ENCODE data around the gene ADGRG4.
A peak's percentile ranks its signal among the peaks of the same experiment; 100 is the strongest.

The ADGRG4 gene

GRCh38 chrX:136456133-136456532, 155.4 kb downstream of the ADGRG4 start:
- H3K4me3 ChIP-seq (ENCODE audit: control insufficient read depth, low read depth, low read length) = no peak overlapping the region
- no peak for DNase-seq (ENCODE audit: low read depth)
- TF ChIP-seq, protein P1, sequence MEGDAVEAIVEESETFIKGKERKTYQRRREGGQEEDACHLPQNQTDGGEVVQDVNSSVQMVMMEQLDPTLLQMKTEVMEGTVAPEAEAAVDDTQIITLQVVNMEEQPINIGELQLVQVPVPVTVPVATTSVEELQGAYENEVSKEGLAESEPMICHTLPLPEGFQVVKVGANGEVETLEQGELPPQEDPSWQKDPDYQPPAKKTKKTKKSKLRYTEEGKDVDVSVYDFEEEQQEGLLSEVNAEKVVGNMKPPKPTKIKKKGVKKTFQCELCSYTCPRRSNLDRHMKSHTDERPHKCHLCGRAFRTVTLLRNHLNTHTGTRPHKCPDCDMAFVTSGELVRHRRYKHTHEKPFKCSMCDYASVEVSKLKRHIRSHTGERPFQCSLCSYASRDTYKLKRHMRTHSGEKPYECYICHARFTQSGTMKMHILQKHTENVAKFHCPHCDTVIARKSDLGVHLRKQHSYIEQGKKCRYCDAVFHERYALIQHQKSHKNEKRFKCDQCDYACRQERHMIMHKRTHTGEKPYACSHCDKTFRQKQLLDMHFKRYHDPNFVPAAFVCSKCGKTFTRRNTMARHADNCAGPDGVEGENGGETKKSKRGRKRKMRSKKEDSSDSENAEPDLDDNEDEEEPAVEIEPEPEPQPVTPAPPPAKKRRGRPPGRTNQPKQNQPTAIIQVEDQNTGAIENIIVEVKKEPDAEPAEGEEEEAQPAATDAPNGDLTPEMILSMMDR (conservative IDR thresholded peaks at IDR 0.05; ENCODE audit: control insufficient read depth, insufficient read depth, low read depth, low read length) = no peak

DNA sequence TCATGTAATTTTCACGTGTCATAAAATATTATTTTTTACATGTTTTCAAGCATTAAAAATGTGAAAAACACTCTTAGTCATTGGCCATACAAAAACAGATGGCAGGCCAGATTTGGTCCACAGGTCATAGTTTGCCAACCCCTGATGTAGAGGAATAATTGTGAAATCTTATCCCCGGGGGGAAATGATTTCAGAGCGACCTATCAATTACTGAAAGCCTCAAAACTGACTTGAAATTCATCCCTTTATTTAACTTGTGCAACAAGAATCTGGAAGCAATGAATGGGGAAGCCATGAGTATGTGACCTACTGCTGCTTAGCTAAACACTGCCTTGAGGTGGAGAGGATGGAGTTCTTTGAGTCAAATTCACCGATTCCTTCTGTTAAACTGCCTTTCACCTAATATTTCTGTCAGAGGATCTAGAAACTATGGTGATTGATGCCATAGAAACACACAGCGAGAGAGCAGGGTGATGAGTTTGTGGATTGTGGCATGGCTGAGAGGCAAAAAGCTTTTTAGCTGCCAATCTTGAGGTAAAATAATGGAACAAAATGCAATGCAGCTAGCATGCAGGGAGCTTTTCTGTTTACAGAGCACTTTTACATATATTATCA, 156.6 kb downstream of the ADGRG4 start:
- no peak overlapping the region for H3K4me3 ChIP-seq (ENCODE audit: control insufficient read depth, low read depth, low read length)
- TF ChIP-seq, protein P1 (conservative IDR thresholded peaks at IDR 0.05; ENCODE audit: control insufficient read depth, insufficient read depth, low read depth, low read length) = no peak
- peak; percentile 49 for DNase-seq (ENCODE audit: low read depth)

DNA sequence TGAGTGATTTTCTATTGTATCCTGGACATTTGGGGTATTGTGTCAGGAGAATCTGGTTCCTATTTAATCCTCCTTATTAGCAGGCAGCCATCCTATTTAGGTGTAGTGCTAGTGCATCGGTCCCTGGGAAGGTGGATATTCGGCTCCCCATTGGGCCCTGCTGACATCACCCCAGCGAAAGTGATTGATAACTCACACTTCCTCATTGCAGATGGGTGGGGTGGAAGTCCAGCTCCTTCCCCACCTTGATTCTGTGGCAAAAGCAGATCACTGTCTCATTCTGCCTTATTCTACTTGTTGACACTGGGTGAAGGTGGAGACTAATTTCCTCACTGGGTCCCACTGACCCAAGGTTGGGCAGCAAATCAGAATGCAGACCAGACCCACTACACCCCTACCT, 163.8 kb downstream of the ADGRG4 start:
- no peak overlapping the region for H3K4me3 ChIP-seq (ENCODE audit: control insufficient read depth, low read depth, low read length)
- no peak for DNase-seq (ENCODE audit: low read depth)
- TF ChIP-seq, protein P1 (conservative IDR thresholded peaks at IDR 0.05; ENCODE audit: control insufficient read depth, insufficient read depth, low read depth, low read length) = no peak
